ENCODE results near the gene DLG4. TPM values are rescaled to one million over a fixed set of nuclear protein-coding genes. Genes with fewer than 3 reads are reported as not detected.

The DLG4 gene
- total RNA-seq: 10 to 100 TPM; 10.1 to 11.7 TPM

GRCh38 chr17:7219812-7220592 is at the start of gene DLG4, which contains the start of gene ACADVL:
Gene DLG4 (minus strand): TSS chr17:7219836.
Gene ACADVL (plus strand): TSS chr17:7219938. CDS start chr17:7219985, 47 bp downstream.
- POLR2A ChIA-PET: interaction anchor here (0.6 to 5.4 kb wide), 12 partner anchors 10 to 174 kb away, joined by 3 to 35 read pairs (median 5); partner anchors contain the start of genes CTDNEP1, DVL2, ELP5 and GABARAP

DNA sequence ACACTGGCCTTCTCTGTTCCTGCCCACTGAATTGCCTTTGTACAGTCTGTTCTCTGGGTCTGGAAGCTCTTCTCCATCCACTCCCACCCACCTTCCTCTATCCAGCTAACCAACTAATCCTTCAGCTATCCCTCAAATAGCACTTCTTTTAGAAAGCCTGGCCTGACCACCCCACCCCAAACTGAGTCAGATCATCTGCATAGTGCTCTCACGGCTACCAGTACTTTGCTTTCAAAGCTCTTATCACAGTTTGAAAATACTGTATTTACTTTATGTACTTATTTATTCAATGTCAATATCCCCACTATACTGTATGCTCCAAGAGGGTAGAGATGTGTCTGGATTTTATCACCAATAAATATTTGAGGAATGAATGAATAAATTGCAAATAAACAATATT is 47.1 kb upstream of the DLG4 start:
- Mint-ChIP-seq H3K36me3 (ENCODE audit: low read depth) (no peaks in the 10 kb centered on the region), H3K27ac (no peak overlapping the region), H3K4me3 (no peak overlapping the region), H3K4me1 (ENCODE audit: low read depth) (peaks cover 20% of the 10 kb centered on the region), H3K27me3 (ENCODE audit: low read depth) (peaks cover 31% of the 10 kb centered on the region), H3K9me3 (ENCODE audit: insufficient read depth) (no peaks in the 10 kb centered on the region)
- DNase-seq (no peak), ATAC-seq (no peak)
- POLR2A ChIA-PET: interaction anchor here (0.6 to 1.2 kb wide), 2 partner anchors 28 to 169 kb away, joined by 3 read pairs; partner anchors contain the start of gene PHF23
- CTCF ChIA-PET: interaction anchor here (0.6 to 2.8 kb wide), 6 partner anchors 15 to 421 kb away, joined by 3 to 18 read pairs (median 3); partner anchors contain the start of genes NEURL4, SLC2A4 and TP53

More at GRCh38 chr17:7219812-7220592, at the start of gene DLG4, which contains the start of gene ACADVL:
- ATAC-seq (peak; percentile 75), DNase-seq (peak; percentile 85)
- Mint-ChIP-seq H3K9me3 (ENCODE audit: insufficient read depth) (no peaks in the 10 kb centered on the region), H3K4me1 (ENCODE audit: low read depth) (peaks cover 56% of the 10 kb centered on the region), H3K36me3 (ENCODE audit: low read depth) (peaks cover 35% of the 10 kb centered on the region), H3K27ac (peak within 1 kb of the TSS; percentile 95), H3K27me3 (ENCODE audit: low read depth) (no peaks in the 10 kb centered on the region), H3K4me3 (peak within 1 kb of the TSS; percentile 96)
- CTCF ChIA-PET: interaction anchor here (0.8 to 4.5 kb wide), 18 partner anchors 9 to 467 kb away, joined by 3 to 37 read pairs (median 4); partner anchors contain the start of genes DVL2, PHF23 and TP53

GRCh38 chr17:7263801-7264078 is 44.1 kb upstream of the DLG4 start:
- Mint-ChIP-seq H3K27me3 (ENCODE audit: low read depth) (peaks cover 29% of the 10 kb centered on the region), H3K36me3 (ENCODE audit: low read depth) (peaks cover 8% of the 10 kb centered on the region), H3K9me3 (ENCODE audit: insufficient read depth) (no peaks in the 10 kb centered on the region), H3K4me1 (ENCODE audit: low read depth) (peaks cover 26% of the 10 kb centered on the region), H3K27ac (no peak overlapping the region), H3K4me3 (no peak overlapping the region)
- ChIA-PET POLR2A (interaction anchor here (0.6 kb wide), 1 partner anchor 49 kb away, joined by 3 read pairs; no protein-coding TSS in a partner anchor), CTCF (interaction anchor here (1.6 kb wide), 1 partner anchor 33 kb away, joined by 4 read pairs; no protein-coding TSS in a partner anchor)
- no peak for DNase-seq
- no peak for ATAC-seq

- H3K9me3 Mint-ChIP-seq (ENCODE audit: insufficient read depth): no peaks in the 10 kb centered on the region
- CTCF ChIA-PET: interaction anchor here (1.6 kb wide), 1 partner anchor 34 kb away, joined by 4 read pairs; no protein-coding TSS in a partner anchor
- DNase-seq (peak; percentile 46), ATAC-seq (peak; percentile 16)
- peaks cover 12% of the 10 kb centered on the region for H3K36me3 Mint-ChIP-seq (ENCODE audit: low read depth)
- peaks cover 27% of the 10 kb centered on the region for H3K27me3 Mint-ChIP-seq (ENCODE audit: low read depth)
- peak overlapping the region; percentile 77 for H3K27ac Mint-ChIP-seq
- peaks cover 26% of the 10 kb centered on the region for H3K4me1 Mint-ChIP-seq (ENCODE audit: low read depth)
- POLR2A ChIA-PET: interaction anchor here (0.6 kb wide), 2 partner anchors 50 to 221 kb away, joined by 3 to 5 read pairs; no protein-coding TSS in a partner anchor
- H3K4me3 Mint-ChIP-seq: peak overlapping the region; percentile 54
Measured at GRCh38 chr17:7262935-7263800, 43.5 kb upstream of the DLG4 start.

GRCh38 chr17:7262192-7262934 is 42.7 kb upstream of the DLG4 start, which contains the start of gene CLDN7:
Gene CLDN7 (minus strand): TSS chr17:7262478. CDS start chr17:7262043, 435 bp downstream.
- peaks cover 26% of the 10 kb centered on the region for H3K4me1 Mint-ChIP-seq (ENCODE audit: low read depth)
- ChIA-PET POLR2A (interaction anchor here (1.0 kb wide), 1 partner anchor 42 kb away, joined by 3 read pairs; the partner anchor contains the start of genes ACADVL and DLG4), CTCF (no interaction called here)
- H3K9me3 Mint-ChIP-seq (ENCODE audit: insufficient read depth): no peaks in the 10 kb centered on the region
- H3K27me3 Mint-ChIP-seq (ENCODE audit: low read depth): peaks cover 27% of the 10 kb centered on the region
- peak within 1 kb of the TSS; percentile 63 for H3K4me3 Mint-ChIP-seq
- peak within 1 kb of the TSS; percentile 77 for H3K27ac Mint-ChIP-seq
- DNase-seq (no peak), ATAC-seq (no peak)
- H3K36me3 Mint-ChIP-seq (ENCODE audit: low read depth): peaks cover 12% of the 10 kb centered on the region

DNA sequence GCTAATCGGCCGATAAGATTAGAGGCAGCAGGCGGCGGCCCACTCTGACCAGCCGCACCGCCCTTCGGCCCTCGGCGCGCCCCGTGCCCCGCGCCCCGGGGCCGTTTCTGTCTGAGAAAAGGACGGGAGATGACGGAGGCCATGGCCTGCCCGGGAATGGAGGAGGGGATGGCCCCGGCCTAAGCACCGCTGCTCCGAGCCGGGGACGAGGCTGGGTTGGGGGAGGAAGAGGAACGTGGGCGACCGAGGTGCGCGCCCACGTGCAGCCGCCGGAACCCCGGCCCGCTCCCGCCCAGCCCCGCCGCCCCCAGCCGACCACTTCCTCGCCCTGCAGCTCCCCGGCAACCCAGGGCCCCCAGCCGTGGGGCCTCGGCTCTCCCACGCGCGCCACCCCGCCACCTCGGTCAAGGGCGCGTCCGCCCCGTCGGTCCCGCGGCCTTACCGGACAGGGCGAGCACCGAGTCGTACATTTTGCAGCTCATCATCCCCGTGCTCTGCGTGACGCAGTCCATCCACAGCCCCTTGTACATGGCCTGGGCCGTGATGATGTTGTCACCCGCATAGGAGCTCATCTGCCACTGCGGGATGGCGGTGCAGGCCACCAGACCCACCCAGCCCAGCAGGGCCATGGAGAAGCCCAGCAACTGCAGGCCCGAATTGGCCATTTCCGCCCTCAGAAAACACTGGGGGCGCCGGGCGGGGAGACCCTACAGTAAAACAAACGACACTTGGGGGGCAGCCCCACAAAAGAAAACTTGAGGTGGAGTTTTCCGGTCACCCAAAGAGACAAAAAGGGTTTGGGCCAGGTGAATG is 41.9 kb upstream of the DLG4 start:
- Mint-ChIP-seq H3K9me3 (ENCODE audit: insufficient read depth) (no peaks in the 10 kb centered on the region), H3K27ac (peak overlapping the region; percentile 61), H3K27me3 (ENCODE audit: low read depth) (peaks cover 24% of the 10 kb centered on the region), H3K4me3 (peak overlapping the region; percentile 63), H3K4me1 (ENCODE audit: low read depth) (peaks cover 29% of the 10 kb centered on the region), H3K36me3 (ENCODE audit: low read depth) (peaks cover 16% of the 10 kb centered on the region)
- DNase-seq: peak; percentile 31
- ChIA-PET CTCF (interaction anchor here (0.6 kb wide), 1 partner anchor 354 kb away, joined by 3 read pairs; no protein-coding TSS in a partner anchor), POLR2A (interaction anchor here (1.0 kb wide), 1 partner anchor 41 kb away, joined by 3 read pairs; the partner anchor contains the start of genes ACADVL and DLG4)
- ATAC-seq: peak; percentile 42

- ChIA-PET POLR2A (interaction anchor here (0.7 to 1.0 kb wide), 3 partner anchors 17 to 265 kb away, joined by 3 read pairs; partner anchors contain the start of genes ACADVL and DLG4), CTCF (interaction anchor here (0.6 to 1.3 kb wide), 2 partner anchors 36 to 354 kb away, joined by 3 to 4 read pairs; no protein-coding TSS in a partner anchor)
- Mint-ChIP-seq H3K36me3 (ENCODE audit: low read depth) (peaks cover 20% of the 10 kb centered on the region), H3K27ac (no peak overlapping the region), H3K4me3 (peak overlapping the region; percentile 52), H3K27me3 (ENCODE audit: low read depth) (peaks cover 24% of the 10 kb centered on the region), H3K9me3 (ENCODE audit: insufficient read depth) (no peaks in the 10 kb centered on the region), H3K4me1 (ENCODE audit: low read depth) (peaks cover 33% of the 10 kb centered on the region)
- peak; percentile 62 for ATAC-seq
- DNase-seq: peak; percentile 47
Measured at GRCh38 chr17:7260651-7261378, 41.2 kb upstream of the DLG4 start.

DNA sequence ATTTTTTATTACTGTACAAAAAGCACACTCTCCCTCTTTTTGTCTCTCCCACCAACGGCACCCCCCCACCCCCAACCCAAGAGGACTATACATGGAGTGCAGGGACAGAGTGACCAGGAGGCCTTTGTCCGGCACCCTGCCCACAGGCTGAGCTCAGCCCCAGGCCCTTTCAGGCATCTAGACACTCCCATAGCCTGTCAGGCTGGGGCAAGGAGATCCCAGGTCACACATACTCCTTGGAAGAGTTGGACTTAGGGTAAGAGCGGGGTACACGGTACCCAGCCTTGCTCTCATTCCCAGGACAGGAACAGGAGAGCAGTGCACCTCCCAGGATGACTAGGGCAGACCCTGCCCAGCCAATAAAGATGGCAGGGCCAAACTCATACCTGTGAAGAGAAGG is 40.5 kb upstream of the DLG4 start:
- POLR2A ChIA-PET: interaction anchor here (0.7 kb wide), 2 partner anchors 17 to 265 kb away, joined by 3 read pairs; no protein-coding TSS in a partner anchor
- no peak for DNase-seq
- Mint-ChIP-seq H3K36me3 (ENCODE audit: low read depth) (peaks cover 20% of the 10 kb centered on the region), H3K4me1 (ENCODE audit: low read depth) (peaks cover 33% of the 10 kb centered on the region), H3K4me3 (no peak overlapping the region), H3K9me3 (ENCODE audit: insufficient read depth) (no peaks in the 10 kb centered on the region), H3K27ac (no peak overlapping the region), H3K27me3 (ENCODE audit: low read depth) (peaks cover 24% of the 10 kb centered on the region)
- CTCF ChIA-PET: interaction anchor here (1.3 kb wide), 1 partner anchor 37 kb away, joined by 4 read pairs; no protein-coding TSS in a partner anchor
- no peak for ATAC-seq

DNA sequence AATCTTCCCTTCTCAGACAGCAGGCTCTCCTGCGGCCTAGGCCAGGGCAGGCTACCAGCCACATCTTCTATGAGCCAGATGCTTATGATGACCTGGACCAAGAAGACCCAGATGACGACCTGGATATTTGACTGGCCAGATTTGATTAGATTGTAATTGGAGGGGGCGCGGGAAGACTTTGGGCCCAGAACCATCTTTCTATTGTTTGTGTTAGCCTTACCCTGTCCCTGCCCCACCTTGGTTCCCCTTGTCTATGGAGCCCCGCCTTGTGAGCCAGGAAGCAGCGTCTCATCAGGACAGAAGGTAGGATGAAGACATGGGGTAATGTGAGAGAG is 39.9 kb upstream of the DLG4 start:
- no peak for DNase-seq
- Mint-ChIP-seq H3K4me1 (ENCODE audit: low read depth) (peaks cover 37% of the 10 kb centered on the region), H3K27me3 (ENCODE audit: low read depth) (peaks cover 23% of the 10 kb centered on the region), H3K4me3 (no peak overlapping the region), H3K27ac (no peak overlapping the region), H3K9me3 (ENCODE audit: insufficient read depth) (no peaks in the 10 kb centered on the region), H3K36me3 (ENCODE audit: low read depth) (peaks cover 25% of the 10 kb centered on the region)
- POLR2A ChIA-PET: no interaction called here
- CTCF ChIA-PET: interaction anchor here (1.3 kb wide), 1 partner anchor 37 kb away, joined by 4 read pairs; no protein-coding TSS in a partner anchor
- no peak for ATAC-seq
